OCI-LY7 (cell line): ENCODE data around the gene TM7SF3.

Experiments
- CTCF ChIP-seq: fragments of 200-600 bp; sonication (generic); conservative IDR thresholded peaks from 2 replicates; pipeline ENCODE4 v1.5.1; 2014; ENCODE audit warnings: mild to moderate bottlenecking, antibody characterized with exemption, low read length, moderate library complexity, mixed read lengths
- EZH2phosphoT487 ChIP-seq: fragments of 200-600 bp; sonication (generic); IDR thresholded peaks from 2 replicates; pipeline ENCODE4 v1.6.1; 2018; ENCODE audit warnings: low read depth, borderline replicate concordance, mild to moderate bottlenecking, mixed run types, antibody characterized with exemption, low read length, moderate library complexity, mixed read lengths

GRCh38 chr12:26939953-26940352 lies 74.2 kb downstream of the TM7SF3 start:
- TF ChIP-seq EZH2phosphoT487, result no peak
- TF ChIP-seq CTCF, result no peak
